Upper lobe of left lung (tissue), 4 donors: ENCODE measurements around the gene PCP2.

ENCODE experiments used
- POLR2A ChIP-seq, 4 donors: fragments of 450-650 bp; IDR thresholded peaks; one replicate each; pipeline ENCODE4 v1.5.1; 2016 to 2017; ENCODE audit warnings: antibody characterized with exemption in 4 of 4, mild to moderate bottlenecking in 2 of 4
- POLR2AphosphoS5 ChIP-seq, 2 donors: sonication (generic); formaldehyde crosslinking; IDR thresholded peaks; one replicate each; pipeline ENCODE4 v1.5.1; 2017; ENCODE audit warnings: antibody characterized with exemption in 2 of 2
- TF ChIP-seq, protein P1 (sequence below), 6 experiments: fragments of 450-650 bp in 4 of 6; fragments of 200-600 bp in 2 of 6; sonication (generic) in 2 of 6; IDR thresholded peaks; one replicate each; pipeline ENCODE4 v1.5.1; 2016 to 2019; ENCODE audit warnings: antibody characterized with exemption in 6 of 6

DNA sequence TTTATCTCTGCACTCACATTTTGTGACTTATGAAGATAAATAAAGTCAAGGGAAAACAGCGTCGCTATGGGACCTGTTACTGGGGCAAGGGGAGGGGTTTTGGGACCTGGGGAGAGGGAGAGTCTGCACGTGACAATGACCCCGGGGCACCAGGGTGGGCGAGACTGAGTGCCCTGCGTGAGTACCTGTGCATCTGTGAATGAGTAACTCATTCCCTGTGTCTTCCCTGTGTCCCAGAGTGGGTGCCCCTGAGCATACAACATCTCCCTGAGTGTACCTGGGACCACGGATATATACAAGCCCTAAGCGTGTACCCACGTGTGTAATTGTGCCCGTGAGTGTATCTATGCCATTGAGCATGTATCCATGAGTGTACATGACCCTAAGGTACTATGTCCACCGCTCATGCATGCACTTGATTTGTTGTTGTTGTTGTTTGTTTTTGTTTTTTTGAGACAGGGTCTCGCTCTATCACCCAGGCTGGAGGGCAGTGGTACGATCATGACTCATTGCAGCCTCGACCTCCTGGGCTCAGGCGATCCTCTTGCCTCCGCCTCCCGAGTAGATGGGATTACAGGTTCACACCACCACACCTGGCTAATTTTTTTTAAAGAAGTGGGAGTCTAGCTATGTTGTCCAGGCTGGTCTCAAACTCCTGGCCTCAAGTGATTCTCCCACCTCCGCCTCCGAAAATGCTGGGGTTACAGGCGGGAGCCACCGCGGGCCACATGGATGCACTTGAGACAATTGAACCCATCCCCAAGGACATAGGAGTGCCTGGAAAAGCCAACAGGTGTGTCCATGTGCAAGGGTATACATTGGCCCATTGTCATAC is 46.5 kb upstream of the PCP2 start:
- TF ChIP-seq, protein P1, sequence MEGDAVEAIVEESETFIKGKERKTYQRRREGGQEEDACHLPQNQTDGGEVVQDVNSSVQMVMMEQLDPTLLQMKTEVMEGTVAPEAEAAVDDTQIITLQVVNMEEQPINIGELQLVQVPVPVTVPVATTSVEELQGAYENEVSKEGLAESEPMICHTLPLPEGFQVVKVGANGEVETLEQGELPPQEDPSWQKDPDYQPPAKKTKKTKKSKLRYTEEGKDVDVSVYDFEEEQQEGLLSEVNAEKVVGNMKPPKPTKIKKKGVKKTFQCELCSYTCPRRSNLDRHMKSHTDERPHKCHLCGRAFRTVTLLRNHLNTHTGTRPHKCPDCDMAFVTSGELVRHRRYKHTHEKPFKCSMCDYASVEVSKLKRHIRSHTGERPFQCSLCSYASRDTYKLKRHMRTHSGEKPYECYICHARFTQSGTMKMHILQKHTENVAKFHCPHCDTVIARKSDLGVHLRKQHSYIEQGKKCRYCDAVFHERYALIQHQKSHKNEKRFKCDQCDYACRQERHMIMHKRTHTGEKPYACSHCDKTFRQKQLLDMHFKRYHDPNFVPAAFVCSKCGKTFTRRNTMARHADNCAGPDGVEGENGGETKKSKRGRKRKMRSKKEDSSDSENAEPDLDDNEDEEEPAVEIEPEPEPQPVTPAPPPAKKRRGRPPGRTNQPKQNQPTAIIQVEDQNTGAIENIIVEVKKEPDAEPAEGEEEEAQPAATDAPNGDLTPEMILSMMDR (IDR thresholded peaks at IDR 0.05), result no peak
- TF ChIP-seq POLR2AphosphoS5 (IDR thresholded peaks at IDR 0.05) (no peak), POLR2A (IDR thresholded peaks at IDR 0.05) (no peak)
